Measurements from ENCODE around the gene HUWE1. TPM values are rescaled to one million over a fixed set of nuclear protein-coding genes. Genes with fewer than 3 reads are reported as not detected.
A peak's percentile ranks its signal among the peaks of the same experiment; 100 is the strongest.

The HUWE1 gene
- total RNA-seq, 1 experiment from 2014 or later: 277 TPM

- no peak for TF ChIP-seq PREB (CRISPR knock-in tag; IDR thresholded peaks at IDR 0.05; ENCODE audit: borderline replicate concordance)
- no peak for TF ChIP-seq ZNF671 (CRISPR knock-in tag; IDR thresholded peaks at IDR 0.05)
- TF ChIP-seq ZSCAN18 (CRISPR knock-in tag; IDR thresholded peaks at IDR 0.05): no peak
- TF ChIP-seq MXD4 (CRISPR knock-in tag; IDR thresholded peaks at IDR 0.05; ENCODE audit: borderline replicate concordance): no peak
Measured at GRCh38 chrX:53715346-53715924, 28.9 kb upstream of the HUWE1 start (continued).

- H3K4me1 Mint-ChIP-seq: peaks cover 12% of the 10 kb centered on the region
- POLR2A ChIA-PET: interaction anchor here (1.4 kb wide), 1 partner anchor 29 kb away, joined by 10 read pairs; the partner anchor contains the start of gene HUWE1
- H3K27ac Mint-ChIP-seq: no peak overlapping the region
- ATAC-seq (peak; percentile 77), DNase-seq (ENCODE audit: low spot score) (peak; percentile 14)
- no peaks in the 10 kb centered on the region for H3K36me3 Mint-ChIP-seq
- TF ChIP-seq SP1 (CRISPR knock-in tag; conservative IDR thresholded peaks at IDR 0.05): no peak
- no peak for TF ChIP-seq JUN (CRISPR knock-in tag; IDR thresholded peaks at IDR 0.05)
- TF ChIP-seq PREB (CRISPR knock-in tag; IDR thresholded peaks at IDR 0.05; ENCODE audit: borderline replicate concordance): no peak
- TF ChIP-seq, protein P1, sequence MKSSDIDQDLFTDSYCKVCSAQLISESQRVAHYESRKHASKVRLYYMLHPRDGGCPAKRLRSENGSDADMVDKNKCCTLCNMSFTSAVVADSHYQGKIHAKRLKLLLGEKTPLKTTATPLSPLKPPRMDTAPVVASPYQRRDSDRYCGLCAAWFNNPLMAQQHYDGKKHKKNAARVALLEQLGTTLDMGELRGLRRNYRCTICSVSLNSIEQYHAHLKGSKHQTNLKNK (CRISPR knock-in tag; IDR thresholded peaks at IDR 0.05): no peak
- TF ChIP-seq NR2C2 (CRISPR knock-in tag; IDR thresholded peaks at IDR 0.05): no peak
- no peak for TF ChIP-seq ZNF416 (CRISPR knock-in tag; IDR thresholded peaks at IDR 0.05)
- no peak for TF ChIP-seq FOXP4 (CRISPR knock-in tag; IDR thresholded peaks at IDR 0.05)
- TF ChIP-seq TEAD4 (CRISPR knock-in tag; IDR thresholded peaks at IDR 0.05): no peak
- TF ChIP-seq EMX1 (CRISPR knock-in tag; IDR thresholded peaks at IDR 0.05): no peak
- TF ChIP-seq, protein P2, sequence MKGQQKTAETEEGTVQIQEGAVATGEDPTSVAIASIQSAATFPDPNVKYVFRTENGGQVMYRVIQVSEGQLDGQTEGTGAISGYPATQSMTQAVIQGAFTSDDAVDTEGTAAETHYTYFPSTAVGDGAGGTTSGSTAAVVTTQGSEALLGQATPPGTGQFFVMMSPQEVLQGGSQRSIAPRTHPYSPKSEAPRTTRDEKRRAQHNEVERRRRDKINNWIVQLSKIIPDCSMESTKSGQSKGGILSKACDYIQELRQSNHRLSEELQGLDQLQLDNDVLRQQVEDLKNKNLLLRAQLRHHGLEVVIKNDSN (CRISPR knock-in tag; IDR thresholded peaks at IDR 0.05): no peak
- TF ChIP-seq, protein P3, sequence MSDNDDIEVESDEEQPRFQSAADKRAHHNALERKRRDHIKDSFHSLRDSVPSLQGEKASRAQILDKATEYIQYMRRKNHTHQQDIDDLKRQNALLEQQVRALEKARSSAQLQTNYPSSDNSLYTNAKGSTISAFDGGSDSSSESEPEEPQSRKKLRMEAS (CRISPR knock-in tag; IDR thresholded peaks at IDR 0.05): no peak
- no peak for TF ChIP-seq NFE2L1 (CRISPR knock-in tag; IDR thresholded peaks at IDR 0.05)
- TF ChIP-seq ZNF232 (CRISPR knock-in tag; IDR thresholded peaks at IDR 0.05): no peak
- no peak for TF ChIP-seq ZBTB43 (CRISPR knock-in tag; IDR thresholded peaks at IDR 0.05)
- TF ChIP-seq, protein P4, sequence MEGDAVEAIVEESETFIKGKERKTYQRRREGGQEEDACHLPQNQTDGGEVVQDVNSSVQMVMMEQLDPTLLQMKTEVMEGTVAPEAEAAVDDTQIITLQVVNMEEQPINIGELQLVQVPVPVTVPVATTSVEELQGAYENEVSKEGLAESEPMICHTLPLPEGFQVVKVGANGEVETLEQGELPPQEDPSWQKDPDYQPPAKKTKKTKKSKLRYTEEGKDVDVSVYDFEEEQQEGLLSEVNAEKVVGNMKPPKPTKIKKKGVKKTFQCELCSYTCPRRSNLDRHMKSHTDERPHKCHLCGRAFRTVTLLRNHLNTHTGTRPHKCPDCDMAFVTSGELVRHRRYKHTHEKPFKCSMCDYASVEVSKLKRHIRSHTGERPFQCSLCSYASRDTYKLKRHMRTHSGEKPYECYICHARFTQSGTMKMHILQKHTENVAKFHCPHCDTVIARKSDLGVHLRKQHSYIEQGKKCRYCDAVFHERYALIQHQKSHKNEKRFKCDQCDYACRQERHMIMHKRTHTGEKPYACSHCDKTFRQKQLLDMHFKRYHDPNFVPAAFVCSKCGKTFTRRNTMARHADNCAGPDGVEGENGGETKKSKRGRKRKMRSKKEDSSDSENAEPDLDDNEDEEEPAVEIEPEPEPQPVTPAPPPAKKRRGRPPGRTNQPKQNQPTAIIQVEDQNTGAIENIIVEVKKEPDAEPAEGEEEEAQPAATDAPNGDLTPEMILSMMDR (IDR thresholded peaks at IDR 0.05): no peak
- TF ChIP-seq SMAD4 (CRISPR knock-in tag; IDR thresholded peaks at IDR 0.05): no peak
- TF ChIP-seq JAZF1 (CRISPR knock-in tag; IDR thresholded peaks at IDR 0.05): no peak
- no peak for TF ChIP-seq FOXK1 (CRISPR knock-in tag; IDR thresholded peaks at IDR 0.05)
- no peak for TF ChIP-seq RELA (CRISPR knock-in tag; IDR thresholded peaks at IDR 0.05; ENCODE audit: borderline replicate concordance)
- H3K4me3 Mint-ChIP-seq: no peak overlapping the region
- CTCF ChIA-PET: interaction anchor here (0.6 to 1.0 kb wide), 2 partner anchors 28 to 278 kb away, joined by 3 to 4 read pairs; partner anchors contain the start of gene HUWE1
- H3K9me3 Mint-ChIP-seq: no peaks in the 10 kb centered on the region
- no peaks in the 10 kb centered on the region for H3K27me3 Mint-ChIP-seq (ENCODE audit: low read depth)
Measured at GRCh38 chrX:53714580-53715345, 28.2 kb upstream of the HUWE1 start.
